CD4-positive, alpha-beta T cell treated with Interleukin-4 for 1 hour (primary cell): ENCODE measurements around the gene MAPK1.
A peak's percentile ranks its signal among the peaks of the same experiment; 100 is the strongest.
"Not testable (repeated sequence)": the region's sequence is repeated elsewhere in the genome, so short reads cannot be mapped to it uniquely, and the experiment has no call there.

Source experiments
- DNase-seq, 2 donors: peaks; one replicate each; pipeline ENCODE4 v3.0.0-alpha.2; 2020 to 2022

MAPK1 gene

DNA sequence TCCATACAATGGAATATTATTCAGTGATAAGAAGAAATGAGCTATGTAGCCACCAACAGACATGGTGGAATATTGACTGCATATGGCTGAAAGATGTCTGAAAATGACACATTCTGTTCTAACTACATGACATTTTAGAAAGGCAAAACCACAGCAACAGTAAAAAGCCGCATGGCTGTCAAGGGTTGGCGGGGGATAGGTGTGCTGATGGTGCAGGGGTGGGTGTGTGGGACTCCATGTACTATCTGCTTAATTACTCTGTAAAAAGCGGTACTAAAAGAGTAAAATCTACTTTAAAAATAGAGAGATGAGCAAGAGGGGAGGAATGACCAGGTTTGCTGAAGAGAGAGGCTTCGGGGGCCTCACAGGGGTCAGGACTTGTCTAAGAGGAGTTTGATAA lies 115.2 kb downstream of the MAPK1 start:
- no peak for DNase-seq

- DNase-seq = no peak
Observed at GRCh38 chr22:21745948-21746347, 121.5 kb downstream of the MAPK1 start.

- DNase-seq = not testable (repeated sequence)
Observed at GRCh38 chr22:21744917-21745316, 122.5 kb downstream of the MAPK1 start.

DNA sequence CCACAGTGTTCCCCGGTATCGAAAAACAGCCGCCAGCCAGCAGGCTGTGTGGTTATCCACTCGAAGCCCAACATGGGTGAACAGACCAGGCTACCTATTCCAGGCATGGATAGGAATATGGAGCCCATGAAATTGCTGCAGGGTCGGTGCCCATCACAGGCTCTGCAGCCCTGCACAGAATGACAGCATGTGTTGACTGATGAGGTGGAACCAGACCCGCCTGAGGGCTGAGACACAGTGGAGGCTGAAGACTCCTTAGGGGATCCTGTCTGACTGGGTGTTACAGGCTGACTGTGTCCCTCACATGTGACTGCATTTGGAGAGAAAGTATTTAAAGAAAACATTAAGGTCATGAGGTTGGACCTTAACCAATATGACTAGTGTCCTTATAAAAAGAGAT lies 125.7 kb downstream of the MAPK1 start:
- DNase-seq = no peak

DNA sequence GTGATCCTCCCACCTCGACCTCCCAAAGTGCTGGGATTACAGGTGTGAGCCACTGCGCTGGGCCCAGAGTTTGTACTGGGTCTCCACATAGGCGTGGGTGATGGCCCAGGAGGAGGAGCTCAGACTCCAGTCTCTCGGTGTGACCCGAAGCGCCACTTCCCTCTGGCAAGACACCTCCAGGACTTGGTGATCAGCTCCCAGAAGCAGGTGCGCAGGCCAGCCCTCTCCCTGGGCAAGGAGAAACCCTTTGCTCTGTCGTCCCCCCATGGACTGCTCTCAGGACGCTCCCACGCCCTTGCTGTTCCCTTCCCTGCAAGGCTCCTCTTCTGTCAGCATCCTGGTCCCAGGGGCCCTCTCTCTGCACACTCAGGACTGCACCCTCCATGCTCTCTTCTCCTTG lies 126.4 kb downstream of the MAPK1 start:
- DNase-seq = no peak

GRCh38 chr22:21739828-21740377 lies 127.5 kb downstream of the MAPK1 start:
- no peak for DNase-seq

- DNase-seq = no peak
Observed at GRCh38 chr22:21738966-21739365, 128.5 kb downstream of the MAPK1 start.

DNA sequence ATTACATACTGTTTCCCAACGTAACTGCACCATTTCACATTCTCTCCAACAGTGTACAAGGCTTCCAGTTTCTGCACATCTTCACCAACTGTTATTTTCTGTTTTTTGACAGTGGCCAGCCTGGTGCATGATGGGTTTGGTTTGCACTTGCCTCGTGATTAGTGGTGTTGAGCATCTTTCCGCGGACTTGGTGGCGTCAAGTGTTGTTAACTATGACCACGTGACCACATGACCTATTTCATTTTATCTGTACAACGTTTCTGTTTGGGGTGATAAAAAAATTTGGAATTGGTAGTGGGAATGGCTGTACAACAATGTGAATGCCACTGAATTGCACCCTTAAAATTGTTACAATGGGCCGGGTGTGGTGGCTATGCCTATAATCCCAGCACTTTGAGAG lies 129.4 kb downstream of the MAPK1 start:
- no peak for DNase-seq

GRCh38 chr22:21736948-21737347 lies 130.5 kb downstream of the MAPK1 start:
- DNase-seq = no peak

- DNase-seq = no peak
Observed at GRCh38 chr22:21736084-21736642, 131.3 kb downstream of the MAPK1 start.

- DNase-seq = peak; percentile 97
Observed at GRCh38 chr22:21735200-21736083, 132.0 kb downstream of the MAPK1 start, which contains the start of gene YPEL1. YPEL1 (minus strand) TSS chr22:21735794; CDS start chr22:21710744, 25,050 bp downstream.

DNA sequence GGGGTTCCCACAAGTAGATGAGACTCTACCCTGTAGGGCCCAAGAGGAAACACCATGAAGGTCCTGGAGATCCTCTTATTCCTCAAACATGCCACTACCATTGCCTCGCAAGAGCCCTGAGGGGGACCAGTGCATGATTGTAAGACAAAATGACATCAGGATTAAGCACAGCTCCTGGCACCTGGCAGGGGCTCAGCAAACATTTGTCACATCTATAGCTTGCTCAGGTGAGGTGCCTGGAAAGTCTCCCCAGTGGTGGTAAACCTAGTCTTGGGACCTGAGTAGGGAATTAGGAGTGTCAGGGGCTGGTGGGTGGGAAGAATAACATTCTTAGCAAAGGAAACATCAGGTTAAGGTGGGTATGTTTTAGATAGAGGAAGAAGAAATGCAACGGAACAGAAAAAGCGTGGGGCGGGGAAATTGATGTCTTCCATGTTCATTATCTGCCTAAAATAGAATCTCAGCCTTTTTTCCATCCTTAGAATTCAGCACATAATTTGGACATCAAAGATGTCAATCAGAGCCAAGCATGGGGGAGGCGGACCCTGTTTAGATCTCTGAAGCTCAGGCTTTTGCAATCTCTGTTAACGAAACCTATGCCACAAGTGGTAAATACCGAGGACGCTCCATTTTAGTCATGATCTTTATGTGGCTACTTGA lies 132.8 kb downstream of the MAPK1 start:
- no peak for DNase-seq

DNA sequence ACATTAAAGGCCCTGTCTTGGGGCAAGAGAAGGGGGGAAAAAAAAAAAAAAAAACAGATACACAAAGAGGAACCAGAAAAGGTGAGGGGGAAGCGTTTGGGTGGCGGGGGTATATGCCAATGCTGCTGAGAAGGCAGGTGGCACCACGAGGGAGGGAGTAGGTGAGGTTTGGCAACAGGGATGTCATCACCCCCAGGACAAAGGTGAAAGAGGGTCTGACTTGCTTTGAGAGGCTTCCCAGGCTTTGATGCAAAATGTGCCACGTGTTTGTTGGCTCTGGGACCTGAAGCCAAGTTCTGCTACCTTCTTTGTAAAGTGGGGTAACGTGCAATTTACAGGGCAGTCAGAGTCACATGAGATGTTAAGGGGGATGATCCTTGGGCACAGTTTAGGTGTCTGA lies 135.9 kb downstream of the MAPK1 start:
- DNase-seq = no peak

GRCh38 chr22:21730535-21731308 lies 136.7 kb downstream of the MAPK1 start:
- DNase-seq = no peak

DNA sequence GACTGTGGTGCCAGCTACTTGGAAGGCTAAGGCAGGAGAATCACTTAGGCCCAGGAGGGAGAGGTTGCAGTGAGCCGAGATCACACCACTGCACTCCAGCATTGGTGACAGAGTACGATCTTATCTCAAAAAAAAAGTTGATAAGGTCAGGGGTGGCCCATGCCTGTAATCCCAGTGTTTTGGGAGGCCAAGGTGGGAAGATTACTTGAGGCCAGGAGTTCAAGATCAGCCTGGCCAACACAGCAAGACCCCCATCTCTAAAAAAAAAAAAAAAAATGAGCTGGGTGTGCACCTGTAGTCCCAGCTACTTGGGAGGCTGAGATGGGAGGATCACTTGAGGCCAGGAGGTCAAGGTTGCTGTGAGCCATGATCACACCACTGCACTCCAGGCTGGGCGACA lies 138.3 kb downstream of the MAPK1 start:
- DNase-seq = not testable (repeated sequence)

- no peak for DNase-seq
Observed at GRCh38 chr22:21728270-21728669, 139.2 kb downstream of the MAPK1 start.

DNA sequence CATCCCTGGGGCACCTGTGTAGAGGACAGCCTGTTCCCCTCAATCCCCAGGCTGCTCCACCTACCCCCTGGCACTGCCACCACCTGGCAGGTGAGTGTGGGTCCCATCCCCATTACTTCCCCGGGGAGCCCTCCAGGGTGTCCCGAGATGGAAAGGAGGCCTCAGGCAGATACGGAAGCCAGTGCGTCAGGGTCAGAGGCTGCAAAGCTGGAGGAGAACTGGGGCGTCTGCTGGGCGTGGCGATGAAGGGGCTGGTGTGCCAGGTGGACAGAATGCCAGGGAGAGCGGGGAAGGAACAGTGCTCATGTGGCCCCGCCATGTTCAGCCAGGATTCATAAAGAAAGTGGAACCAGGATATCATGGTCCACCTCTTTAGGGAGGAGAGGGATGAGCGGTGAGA lies 139.7 kb downstream of the MAPK1 start:
- DNase-seq = no peak

GRCh38 chr22:21727159-21727558 lies 140.3 kb downstream of the MAPK1 start:
- DNase-seq = no peak

GRCh38 chr22:21726650-21727049 lies 140.8 kb downstream of the MAPK1 start:
- DNase-seq = peak; percentile 41 to 42

DNA sequence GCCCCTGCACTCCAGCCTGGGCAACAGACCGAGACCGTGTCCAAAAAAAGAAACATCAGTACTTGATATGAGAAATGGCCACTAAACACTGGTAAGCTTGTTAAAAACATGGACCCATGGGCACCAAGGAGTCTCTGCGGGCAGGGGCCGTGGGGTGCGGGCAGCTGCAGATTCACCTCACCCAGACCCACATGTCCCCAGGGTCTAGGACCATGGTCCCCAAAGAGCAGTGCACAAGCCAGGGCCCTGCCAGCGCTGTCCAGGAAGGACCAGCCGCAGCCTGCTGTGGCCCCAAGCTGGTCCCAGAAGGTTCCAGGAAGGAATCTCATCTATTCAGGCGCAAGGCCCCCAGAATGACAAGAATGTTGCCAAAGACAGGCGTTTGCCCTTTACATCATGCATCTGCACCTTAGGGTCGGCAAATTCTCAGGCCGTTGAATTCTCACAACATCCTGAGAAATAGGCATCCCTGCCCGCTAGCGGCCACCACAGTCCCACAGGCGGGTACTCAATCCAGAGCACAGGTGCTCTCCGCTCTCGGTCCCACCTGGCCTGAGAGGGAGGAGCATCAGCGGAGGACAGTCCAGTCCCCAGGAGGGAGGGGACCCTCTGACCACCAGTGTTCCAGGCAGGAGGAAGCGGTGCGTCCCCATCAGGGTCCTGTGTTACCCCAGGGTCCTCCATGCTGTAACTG lies 141.3 kb downstream of the MAPK1 start:
- DNase-seq = no peak

DNA sequence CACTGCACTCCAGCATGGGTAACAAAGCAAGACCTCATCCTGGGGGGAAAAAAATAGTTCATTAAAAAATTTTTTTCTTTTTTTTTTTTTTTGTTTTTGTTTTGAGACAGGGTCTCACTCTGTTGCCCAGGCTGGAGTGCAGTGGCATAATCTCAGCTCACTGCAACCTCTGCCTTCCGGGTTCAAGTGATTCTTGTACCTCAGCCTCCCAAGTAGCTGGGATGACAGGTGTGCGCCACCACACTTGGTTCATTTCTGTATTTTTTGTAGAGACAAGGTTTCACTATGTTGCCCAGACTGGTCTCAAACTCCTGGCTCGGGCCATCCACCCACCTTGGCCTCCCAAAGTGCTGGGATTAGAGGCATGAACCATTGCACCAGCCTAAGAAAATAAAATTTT lies 142.9 kb downstream of the MAPK1 start:
- not testable (repeated sequence) for DNase-seq
